NB4 (cell line): ENCODE data around the gene DAB1.

Source experiments
- POLR2A ChIP-seq: IDR thresholded peaks from 2 replicates; pipeline ENCODE4 v1.6.1; 2011; ENCODE audit warnings: mild to moderate bottlenecking; ENCODE audit not compliant: insufficient read length; ENCODE audit errors: extremely low read depth
- TF ChIP-seq, protein P1 (sequence below): IDR thresholded peaks from one replicate; pipeline ENCODE4 v1.5.1; 2012; ENCODE audit warnings: low read depth, low read length

DNA sequence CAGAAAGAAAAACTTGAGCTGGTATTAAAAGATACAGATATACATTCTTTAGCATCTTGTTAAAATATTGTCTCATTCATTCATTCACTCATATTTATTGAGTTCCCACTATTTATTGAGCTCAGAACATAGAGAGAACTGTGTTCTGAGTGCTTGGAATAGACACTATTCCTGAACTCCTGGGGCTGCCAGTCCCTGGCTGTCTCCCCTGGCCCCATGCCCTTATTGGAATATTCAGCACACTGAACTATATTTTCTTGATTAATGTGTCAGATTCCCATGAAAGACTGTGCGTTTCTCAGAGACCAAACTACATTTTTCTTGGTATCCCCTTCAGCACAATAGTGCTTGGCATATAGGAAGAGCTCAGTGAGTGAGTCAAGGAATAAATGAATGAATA lies 44.0 kb upstream of the DAB1 start:
- TF ChIP-seq, protein P1, sequence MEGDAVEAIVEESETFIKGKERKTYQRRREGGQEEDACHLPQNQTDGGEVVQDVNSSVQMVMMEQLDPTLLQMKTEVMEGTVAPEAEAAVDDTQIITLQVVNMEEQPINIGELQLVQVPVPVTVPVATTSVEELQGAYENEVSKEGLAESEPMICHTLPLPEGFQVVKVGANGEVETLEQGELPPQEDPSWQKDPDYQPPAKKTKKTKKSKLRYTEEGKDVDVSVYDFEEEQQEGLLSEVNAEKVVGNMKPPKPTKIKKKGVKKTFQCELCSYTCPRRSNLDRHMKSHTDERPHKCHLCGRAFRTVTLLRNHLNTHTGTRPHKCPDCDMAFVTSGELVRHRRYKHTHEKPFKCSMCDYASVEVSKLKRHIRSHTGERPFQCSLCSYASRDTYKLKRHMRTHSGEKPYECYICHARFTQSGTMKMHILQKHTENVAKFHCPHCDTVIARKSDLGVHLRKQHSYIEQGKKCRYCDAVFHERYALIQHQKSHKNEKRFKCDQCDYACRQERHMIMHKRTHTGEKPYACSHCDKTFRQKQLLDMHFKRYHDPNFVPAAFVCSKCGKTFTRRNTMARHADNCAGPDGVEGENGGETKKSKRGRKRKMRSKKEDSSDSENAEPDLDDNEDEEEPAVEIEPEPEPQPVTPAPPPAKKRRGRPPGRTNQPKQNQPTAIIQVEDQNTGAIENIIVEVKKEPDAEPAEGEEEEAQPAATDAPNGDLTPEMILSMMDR, result no peak
- TF ChIP-seq POLR2A, result no peak
